Measurements from ENCODE around the gene PPP6R3.

- TF ChIP-seq, protein P1, sequence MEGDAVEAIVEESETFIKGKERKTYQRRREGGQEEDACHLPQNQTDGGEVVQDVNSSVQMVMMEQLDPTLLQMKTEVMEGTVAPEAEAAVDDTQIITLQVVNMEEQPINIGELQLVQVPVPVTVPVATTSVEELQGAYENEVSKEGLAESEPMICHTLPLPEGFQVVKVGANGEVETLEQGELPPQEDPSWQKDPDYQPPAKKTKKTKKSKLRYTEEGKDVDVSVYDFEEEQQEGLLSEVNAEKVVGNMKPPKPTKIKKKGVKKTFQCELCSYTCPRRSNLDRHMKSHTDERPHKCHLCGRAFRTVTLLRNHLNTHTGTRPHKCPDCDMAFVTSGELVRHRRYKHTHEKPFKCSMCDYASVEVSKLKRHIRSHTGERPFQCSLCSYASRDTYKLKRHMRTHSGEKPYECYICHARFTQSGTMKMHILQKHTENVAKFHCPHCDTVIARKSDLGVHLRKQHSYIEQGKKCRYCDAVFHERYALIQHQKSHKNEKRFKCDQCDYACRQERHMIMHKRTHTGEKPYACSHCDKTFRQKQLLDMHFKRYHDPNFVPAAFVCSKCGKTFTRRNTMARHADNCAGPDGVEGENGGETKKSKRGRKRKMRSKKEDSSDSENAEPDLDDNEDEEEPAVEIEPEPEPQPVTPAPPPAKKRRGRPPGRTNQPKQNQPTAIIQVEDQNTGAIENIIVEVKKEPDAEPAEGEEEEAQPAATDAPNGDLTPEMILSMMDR (IDR thresholded peaks at IDR 0.05; ENCODE audit: poor library complexity) = no peak
- no peak for TF ChIP-seq EZH2 (IDR thresholded peaks at IDR 0.05; ENCODE audit: borderline replicate concordance)
Measured at GRCh38 chr11:68567553-68567952, 107.0 kb downstream of the PPP6R3 start.
